Prostate gland (tissue), 2 donors: ENCODE measurements around the gene IGF2. TPM values are rescaled to one million over a fixed set of nuclear protein-coding genes. Genes with fewer than 3 reads are reported as not detected.

Source experiments
- DNase-seq: peaks from one replicate; pipeline ENCODE4 v3.0.0-alpha.2; 2019; ENCODE audit warnings: low spot score
- H3K27ac ChIP-seq, 2 donors: fragments of 200-600 bp; sonication (generic); 2 replicates each; pipeline ENCODE4 v1.5.1; 2017 to 2019
- H3K27me3 ChIP-seq: fragments of 200-600 bp; sonication (generic); replicated peaks from 2 replicates; pipeline ENCODE4 v1.5.1; 2019; ENCODE audit not compliant: insufficient read depth
- H3K36me3 ChIP-seq, 2 donors: fragments of 200-600 bp; sonication (generic); 1 replicate in 1 of 2; 2 replicates in 1 of 2; pipeline versions ENCODE4 v1.5.1 to v1.8.1; 2017 to 2019
- H3K4me1 ChIP-seq: fragments of 200-600 bp; sonication (generic); replicated peaks from 2 replicates; pipeline ENCODE4 v1.5.1; 2019
- H3K4me3 ChIP-seq, 2 donors: fragments of 200-600 bp; sonication (generic); 2 replicates each; pipeline ENCODE4 v1.5.1; 2017 to 2019
- H3K9me3 ChIP-seq: fragments of 200-600 bp; sonication (generic); 2 replicates; pipeline ENCODE4 v1.5.1; 2017
- POLR2A ChIP-seq: fragments of 450-650 bp; IDR thresholded peaks from one replicate; pipeline ENCODE4 v1.6.1; 2016; ENCODE audit warnings: antibody characterized with exemption, mild to moderate bottlenecking
- POLR2AphosphoS5 ChIP-seq: sonication (generic); formaldehyde crosslinking; IDR thresholded peaks from one replicate; pipeline ENCODE4 v1.6.1; 2017; ENCODE audit warnings: antibody characterized with exemption
- WGBS: methylation state at CpG from one replicate; pipeline ENCODE4 v1.1.5; 2018; 5-methylcytosine and 5-hydroxymethylcytosine counted together
- intact Hi-C: fragments of 100-400 bp; cut with DNase I; formaldehyde crosslinking; loops from one replicate; pipeline ENCODE4 v1.14.2; 2022
- total RNA-seq, 2 donors: library from RNA; depleted of rRNA; stranded (reverse); fragments of >200 nt; gene quantifications; one replicate each; pipeline ENCODE4 v1.1.0, GENCODE V29; 2016
- TF ChIP-seq, protein P1 (sequence below), 4 experiments: fragments of 200-600 bp in 2 of 4; fragments of 450-650 bp in 2 of 4; sonication (generic) in 2 of 4; IDR thresholded peaks; 1 replicate in 3 of 4; 2 replicates in 1 of 4; pipeline ENCODE4 v1.5.1; 2016 to 2019; ENCODE audit warnings: antibody characterized with exemption in 4 of 4, mild to moderate bottlenecking in 2 of 4, moderate library complexity in 2 of 4

Gene IGF2
- total RNA-seq, 2 donors from 2014 or later, result 4.1 to 80.7 TPM

DNA sequence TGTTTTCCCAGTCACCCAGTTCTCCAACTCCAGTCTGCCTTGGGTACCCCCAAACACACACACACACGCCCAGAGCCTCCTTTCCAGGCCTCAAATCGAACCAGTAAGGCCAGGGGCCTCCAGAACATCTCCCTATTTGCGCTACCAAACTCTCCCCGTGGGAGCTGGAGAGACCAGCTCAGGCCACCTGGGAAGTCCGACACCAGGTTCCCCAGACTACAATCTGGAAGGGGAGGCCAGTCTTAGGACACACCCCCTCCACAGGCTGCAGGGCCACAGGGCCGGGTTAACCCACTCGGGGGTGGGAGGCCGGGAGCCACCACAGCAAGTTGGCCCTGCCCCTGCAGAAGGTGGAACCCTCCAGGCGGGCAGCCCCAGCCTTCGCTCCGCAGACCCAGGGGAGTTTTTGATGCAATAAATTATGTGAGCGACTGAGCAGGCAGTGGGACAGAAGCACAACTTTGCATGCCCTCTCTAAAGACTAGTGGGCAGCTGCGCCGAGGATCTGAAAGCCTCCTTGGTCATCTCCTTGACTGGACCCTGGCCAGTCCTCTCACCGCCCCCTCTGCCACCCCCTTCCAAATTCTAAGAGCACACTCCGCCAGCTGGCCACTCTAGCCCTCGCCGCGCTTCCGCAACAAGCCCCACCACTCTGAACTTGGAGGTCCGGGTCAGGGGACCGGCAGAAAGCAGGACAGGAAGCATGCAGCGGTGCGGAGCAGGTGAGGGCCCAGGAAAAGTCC is 2.8 kb downstream of the IGF2 start:
- no peak for DNase-seq
- WGBS, result 62% methylated on average over 24 of the region's 24 CpGs
- no peak overlapping the region for H3K27ac ChIP-seq
- intact Hi-C loops, result no loop called here
- H3K36me3 ChIP-seq, result no peaks in the 10 kb centered on the region
- peaks cover 29% of the 10 kb centered on the region for H3K27me3 ChIP-seq
- peaks cover 6% of the 10 kb centered on the region for H3K4me1 ChIP-seq
- H3K9me3 ChIP-seq, result no peaks in the 10 kb centered on the region
- no peak overlapping the region for H3K4me3 ChIP-seq
- TF ChIP-seq POLR2A (no peak), POLR2AphosphoS5 (no peak)
- TF ChIP-seq, protein P1, sequence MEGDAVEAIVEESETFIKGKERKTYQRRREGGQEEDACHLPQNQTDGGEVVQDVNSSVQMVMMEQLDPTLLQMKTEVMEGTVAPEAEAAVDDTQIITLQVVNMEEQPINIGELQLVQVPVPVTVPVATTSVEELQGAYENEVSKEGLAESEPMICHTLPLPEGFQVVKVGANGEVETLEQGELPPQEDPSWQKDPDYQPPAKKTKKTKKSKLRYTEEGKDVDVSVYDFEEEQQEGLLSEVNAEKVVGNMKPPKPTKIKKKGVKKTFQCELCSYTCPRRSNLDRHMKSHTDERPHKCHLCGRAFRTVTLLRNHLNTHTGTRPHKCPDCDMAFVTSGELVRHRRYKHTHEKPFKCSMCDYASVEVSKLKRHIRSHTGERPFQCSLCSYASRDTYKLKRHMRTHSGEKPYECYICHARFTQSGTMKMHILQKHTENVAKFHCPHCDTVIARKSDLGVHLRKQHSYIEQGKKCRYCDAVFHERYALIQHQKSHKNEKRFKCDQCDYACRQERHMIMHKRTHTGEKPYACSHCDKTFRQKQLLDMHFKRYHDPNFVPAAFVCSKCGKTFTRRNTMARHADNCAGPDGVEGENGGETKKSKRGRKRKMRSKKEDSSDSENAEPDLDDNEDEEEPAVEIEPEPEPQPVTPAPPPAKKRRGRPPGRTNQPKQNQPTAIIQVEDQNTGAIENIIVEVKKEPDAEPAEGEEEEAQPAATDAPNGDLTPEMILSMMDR (IDR thresholded peaks at IDR 0.05), result no peak

- peaks cover 6% of the 10 kb centered on the region for H3K4me1 ChIP-seq
- H3K4me3 ChIP-seq, result no peak overlapping the region
- no peak for DNase-seq
- WGBS, result 89% methylated on average over 14 of the region's 14 CpGs
- H3K27me3 ChIP-seq, result peaks cover 23% of the 10 kb centered on the region
- no peak overlapping the region for H3K27ac ChIP-seq
- TF ChIP-seq POLR2A, result no peak
- TF ChIP-seq, protein P1 (IDR thresholded peaks at IDR 0.05), result no peak
- TF ChIP-seq POLR2AphosphoS5, result no peak
- no peaks in the 10 kb centered on the region for H3K36me3 ChIP-seq
- intact Hi-C loops, result no loop called here
- H3K9me3 ChIP-seq, result no peaks in the 10 kb centered on the region
Observed at GRCh38 chr11:2135648-2136201, 3.5 kb downstream of the IGF2 start.

- TF ChIP-seq POLR2A (no peak), POLR2AphosphoS5 (no peak)
- TF ChIP-seq, protein P1 (IDR thresholded peaks at IDR 0.05), result no peak
- Histone ChIP-seq H3K27me3 (peaks cover 17% of the 10 kb centered on the region), H3K27ac (no peak overlapping the region), H3K36me3 (no peaks in the 10 kb centered on the region), H3K4me3 (no peak overlapping the region), H3K4me1 (peaks cover 6% of the 10 kb centered on the region), H3K9me3 (no peaks in the 10 kb centered on the region)
- DNase-seq, result no peak
- WGBS, result 89% methylated on average over 26 of the region's 26 CpGs
- intact Hi-C loops, result no loop called here
Observed at GRCh38 chr11:2135018-2135569, 4.1 kb downstream of the IGF2 start.

GRCh38 chr11:2134022-2135010 is 4.9 kb downstream of the IGF2 start:
- Histone ChIP-seq H3K4me3 (no peak overlapping the region), H3K36me3 (no peaks in the 10 kb centered on the region), H3K27me3 (peaks cover 14% of the 10 kb centered on the region), H3K9me3 (no peaks in the 10 kb centered on the region), H3K4me1 (peaks cover 6% of the 10 kb centered on the region), H3K27ac (no peak overlapping the region)
- no peak for DNase-seq
- TF ChIP-seq POLR2A, result no peak
- intact Hi-C loops, result no loop called here
- WGBS, result 62% methylated on average over 19 of the region's 19 CpGs
